NCI-H1105 treated with DMSO at 0.1 percent for 48 hours (cell line): ENCODE data around the gene AXL.
"Not testable (repeated sequence)": the region's sequence is repeated elsewhere in the genome, so short reads cannot be mapped to it uniquely, and the experiment has no call there.

Experiments
- DNase-seq: peaks from one replicate; lab custom pipeline; 2025; lab: John Stamatoyannopoulos, UW

The AXL gene

DNA sequence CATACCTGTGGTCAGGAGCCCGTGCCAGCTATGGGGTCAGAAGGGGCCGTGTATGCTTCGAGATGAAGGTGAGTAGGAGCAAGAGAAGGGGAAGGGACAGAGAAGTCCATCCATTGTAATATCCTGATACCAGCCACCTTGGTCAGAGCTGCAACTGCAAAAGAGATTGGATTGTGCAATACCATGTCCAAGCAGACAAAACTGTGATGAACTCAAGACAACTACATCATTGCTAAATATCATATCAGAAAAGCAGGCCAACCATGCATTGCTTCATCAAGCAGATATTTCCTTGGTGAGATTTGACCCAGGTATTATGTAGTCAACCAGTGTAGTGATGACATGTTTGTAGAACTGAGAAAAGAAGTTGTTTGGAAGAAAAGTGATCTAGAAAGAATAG is 57.2 kb downstream of the AXL start:
- no peak for DNase-seq

- no peak for DNase-seq
Measured at GRCh38 chr19:41278478-41278877, 59.5 kb downstream of the AXL start.

DNA sequence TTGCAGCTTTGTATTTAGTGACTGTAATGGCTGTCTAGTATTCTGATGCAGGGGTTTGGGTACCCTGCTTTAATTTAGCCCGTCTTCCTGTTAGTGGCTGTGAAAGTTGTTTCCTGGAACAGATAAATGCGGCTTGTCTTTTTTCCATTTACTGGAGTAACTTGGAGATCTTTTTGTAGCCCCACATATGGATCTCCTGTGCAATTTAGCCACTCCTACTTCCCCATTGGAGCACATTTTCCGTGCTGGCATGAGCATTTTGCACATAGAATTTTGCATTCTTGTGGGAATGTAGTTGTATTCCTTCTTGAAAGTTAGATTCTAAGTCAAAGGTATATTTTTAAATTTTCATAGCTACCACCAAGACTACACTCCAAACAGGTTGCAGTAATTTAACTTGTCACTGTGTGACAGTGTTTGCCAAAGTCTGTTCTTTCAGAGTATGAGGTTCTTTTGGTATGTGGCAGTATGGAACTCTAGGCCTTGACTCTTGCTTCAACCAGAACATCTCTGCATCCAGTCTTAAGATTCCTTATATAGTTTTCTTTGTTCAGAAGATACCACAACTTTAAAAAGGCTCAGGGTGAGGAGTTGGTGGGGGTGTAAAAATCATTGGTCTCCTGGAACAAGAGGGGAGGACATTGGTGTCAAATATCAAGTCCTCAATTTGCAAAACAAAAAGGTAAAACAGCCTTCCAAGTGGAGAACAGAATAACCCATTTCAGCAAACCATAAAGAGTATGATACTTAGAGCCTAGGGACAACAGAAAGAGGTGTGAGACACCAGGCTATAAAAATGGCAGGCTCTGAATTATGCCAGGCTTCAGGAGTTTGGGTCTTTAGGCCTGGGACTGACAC is 69.9 kb downstream of the AXL start:
- no peak for DNase-seq

GRCh38 chr19:41289814-41290213 is 70.8 kb downstream of the AXL start:
- not testable (repeated sequence) for DNase-seq

DNA sequence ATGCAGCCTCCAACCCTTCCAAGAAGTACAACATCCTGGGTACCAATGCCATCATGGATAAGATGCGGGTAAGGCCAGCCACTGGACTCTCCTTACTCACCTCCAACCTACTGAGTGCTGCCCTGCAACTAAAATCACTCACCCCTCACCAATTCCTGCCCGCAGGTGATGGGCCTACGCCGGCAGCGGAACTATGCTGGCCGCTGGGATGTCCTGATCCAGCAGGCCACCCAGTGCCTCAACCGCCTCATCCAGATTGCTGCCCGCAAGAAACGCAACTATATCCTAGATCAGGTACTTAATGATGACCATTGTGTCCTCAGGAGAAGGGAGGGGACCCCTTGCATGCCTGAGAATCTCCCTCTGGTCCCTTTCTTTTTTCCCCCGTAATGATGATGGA is 75.4 kb downstream of the AXL start:
- DNase-seq = no peak

DNA sequence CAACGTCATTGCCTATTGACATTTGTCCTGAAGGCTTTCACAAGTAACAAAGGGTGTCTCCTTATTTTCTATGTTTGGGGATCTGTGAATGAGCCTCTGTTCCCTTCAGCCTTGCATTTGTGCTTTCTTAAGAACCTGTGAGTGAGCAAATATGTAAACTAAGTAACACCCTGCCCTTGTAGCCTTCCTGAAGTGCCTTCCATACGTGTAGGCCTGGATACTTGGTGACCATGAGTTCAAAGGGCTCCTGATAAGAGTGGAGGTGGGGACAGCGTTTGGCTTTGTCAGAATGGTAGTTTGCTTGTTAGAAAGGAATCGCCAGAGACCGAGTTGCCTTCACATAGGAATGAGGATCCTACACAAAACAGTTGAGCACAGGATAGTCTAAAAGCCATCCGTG is 76.5 kb downstream of the AXL start:
- no peak for DNase-seq

GRCh38 chr19:41296433-41296871 is 77.4 kb downstream of the AXL start:
- no peak for DNase-seq

GRCh38 chr19:41297628-41298347 is 78.8 kb downstream of the AXL start:
- DNase-seq = no peak

- DNase-seq = no peak
Measured at GRCh38 chr19:41298348-41298964, 79.4 kb downstream of the AXL start.

- no peak for DNase-seq
Measured at GRCh38 chr19:41299046-41299754, 80.2 kb downstream of the AXL start.

DNA sequence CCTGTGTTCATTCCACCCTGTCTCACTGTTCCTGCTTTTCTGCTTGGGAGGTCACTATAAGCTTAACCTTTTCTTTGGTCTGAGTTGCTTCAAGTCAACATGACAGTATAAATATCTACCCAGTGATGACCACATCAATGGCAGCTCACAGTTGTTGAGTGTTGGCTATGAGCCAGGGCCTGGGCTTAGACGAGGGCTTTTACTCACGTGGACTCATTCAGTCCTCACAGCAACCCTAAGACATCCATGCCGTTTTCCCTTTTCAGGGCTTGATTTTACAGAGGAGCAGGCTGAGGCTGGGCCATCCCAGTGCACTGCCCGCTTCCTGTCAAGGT is 80.7 kb downstream of the AXL start:
- DNase-seq = no peak

GRCh38 chr19:41300555-41300954 is 81.5 kb downstream of the AXL start:
- DNase-seq = no peak

GRCh38 chr19:41302624-41303351 is 83.8 kb downstream of the AXL start:
- no peak for DNase-seq

DNA sequence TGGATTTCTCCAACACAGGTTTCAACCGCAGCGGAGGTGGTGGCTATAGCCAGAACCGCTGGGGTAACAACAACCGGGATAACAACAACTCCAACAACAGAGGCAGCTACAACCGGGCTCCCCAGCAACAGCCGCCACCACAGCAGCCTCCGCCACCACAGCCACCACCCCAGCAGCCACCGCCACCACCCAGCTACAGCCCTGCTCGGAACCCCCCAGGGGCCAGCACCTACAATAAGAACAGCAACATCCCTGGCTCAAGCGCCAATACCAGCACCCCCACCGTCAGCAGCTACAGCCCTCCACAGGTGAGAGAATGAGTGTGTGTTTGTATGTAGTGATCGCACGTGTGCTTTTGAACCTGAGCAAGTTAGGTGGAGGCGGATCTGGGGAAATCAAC is 84.9 kb downstream of the AXL start:
- DNase-seq = no peak

- DNase-seq = no peak
Measured at GRCh38 chr19:41304706-41305483, 85.9 kb downstream of the AXL start.

- no peak for DNase-seq
Measured at GRCh38 chr19:41305927-41306793, 87.1 kb downstream of the AXL start.

DNA sequence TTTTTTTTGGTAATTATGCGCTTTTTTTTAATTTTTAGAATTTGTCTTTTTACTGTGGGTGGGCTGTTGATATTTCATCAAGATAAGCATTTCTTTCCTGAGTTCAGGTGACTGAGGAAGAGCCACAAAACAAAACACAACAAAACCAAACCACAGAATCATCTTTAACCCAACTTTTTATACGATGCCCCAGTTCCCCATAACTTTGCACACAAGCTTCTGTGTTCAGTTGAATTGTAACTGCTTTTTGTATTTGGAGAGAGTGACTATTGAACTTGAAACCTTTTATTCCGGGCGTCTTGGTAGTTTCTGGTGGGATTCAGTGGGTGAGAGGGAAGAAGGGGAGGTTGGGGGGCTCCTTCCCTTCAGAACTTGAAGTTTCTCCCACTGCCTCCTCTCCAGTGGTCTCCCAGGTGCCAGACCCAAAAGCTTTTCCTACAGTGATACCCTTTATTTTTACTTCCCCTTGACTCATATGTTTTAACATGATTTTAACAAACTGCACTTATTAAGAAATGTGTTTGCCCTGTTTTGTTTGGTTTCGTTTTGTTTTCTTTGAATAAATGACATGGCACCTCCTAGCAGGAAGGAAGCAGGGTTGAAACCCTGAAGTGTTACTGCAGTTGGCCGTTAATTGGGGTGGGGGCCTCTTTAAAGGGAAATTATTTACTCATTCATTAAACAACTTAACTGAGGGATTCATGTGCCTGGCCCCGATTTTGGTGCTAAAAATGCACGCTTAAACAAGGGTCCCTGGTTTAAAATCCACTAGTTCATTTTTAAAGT is 88.3 kb downstream of the AXL start:
- no peak for DNase-seq

- no peak for DNase-seq
Measured at GRCh38 chr19:41307954-41308449, 89.0 kb downstream of the AXL start.
